K562 (cell line): ENCODE results near the gene SPHK2. TPM values are rescaled to one million over a fixed set of nuclear protein-coding genes. Genes with fewer than 3 reads are reported as not detected.

Experiments used
- ATAC-seq: fragments of 200-7000 bp; cut with Tn5 transposase; 3 replicates; pipeline ENCODE4 v1.9.1; 2020; ENCODE audit warnings: moderate library complexity
- BruUV-seq: library from RNA; stranded (reverse); fragments of 400-500 nt; replicated peaks from 2 replicates; lab custom pipeline; 2021; lab: Mats Ljungman, UMichigan
- CTCF ChIA-PET: fragments of 300-600 bp; formaldehyde crosslinking; extraction: SDS; loops from one replicate; lab custom pipeline; 2021; ENCODE audit warnings: low intra/inter-chr PET ratio; lab: Yijun Ruan, JAX
- POLR2A ChIA-PET: fragments of 300-600, 350-650 bp; sonication (Branson Sonifier 250); formaldehyde crosslinking; extraction: SDS; loops from one replicate; lab custom pipeline; 2021; ENCODE audit warnings: antibody characterized with exemption, inconsistent platforms; lab: Yijun Ruan, JAX
- DNase-seq, 4 experiments: peaks; one replicate each; pipeline versions ENCODE4 v3.0.0 to v3.0.0-alpha.2; 2011 to 2018; ENCODE audit warnings: low spot score in 3 of 4, mixed read lengths in 3 of 4; ENCODE audit errors: extremely low read depth in 1 of 4
- FAIRE-seq: peaks from 2 replicates; lab custom pipeline; 2011; peaks lifted over from hg19 to GRCh38; lab: Jason Lieb, UNC
- H2AFZ ChIP-seq: 2 replicates; pipeline ENCODE4 v1.6.0; 2011; ENCODE audit warnings: low read depth, low read length, control low read depth, inconsistent platforms
- H3K27ac ChIP-seq: fragments of 200-600 bp; 3 replicates; pipeline ENCODE4 v1.8.0; 2011; ENCODE audit warnings: low read depth, mild to moderate bottlenecking, control low read depth, inconsistent platforms, low read length, moderate library complexity, mixed read lengths; ENCODE audit errors: extremely low read depth
- H3K27me3 ChIP-seq, 2 experiments: fragments of 300-600 bp in 1 of 2; 2 replicates in 1 of 2; 3 replicates in 1 of 2; pipeline versions ENCODE4 v1.6.0 to v1.8.0; 2011; ENCODE audit warnings: inconsistent platforms in 2 of 2, low read length in 2 of 2, mild to moderate bottlenecking in 1 of 2, mixed read lengths in 1 of 2, moderate library complexity in 1 of 2; ENCODE audit not compliant: control insufficient read depth in 2 of 2, insufficient read depth in 2 of 2
- H3K36me3 ChIP-seq: fragments of 300-600 bp; 3 replicates; pipeline ENCODE4 v1.8.0; 2011; ENCODE audit warnings: mild to moderate bottlenecking, low read length, inconsistent platforms; ENCODE audit not compliant: control insufficient read depth, insufficient read depth
- H3K4me1 ChIP-seq, 2 experiments: fragments of 200-600 bp in 1 of 2; replicated peaks in 1 of 2; 2 replicates in 1 of 2; 3 replicates in 1 of 2; pipeline versions ENCODE4 v1.5.1 to v1.8.0; 2011; ENCODE audit warnings: inconsistent platforms in 2 of 2, low read length in 2 of 2, mild to moderate bottlenecking in 1 of 2, mixed read lengths in 1 of 2, moderate library complexity in 1 of 2; ENCODE audit not compliant: control insufficient read depth in 2 of 2, insufficient read depth in 2 of 2
- H3K4me2 ChIP-seq: 2 replicates; pipeline ENCODE4 v1.6.1; 2011; ENCODE audit warnings: low read length, control low read depth, inconsistent platforms, mixed read lengths; ENCODE audit not compliant: insufficient read depth
- H3K4me3 ChIP-seq: fragments of 200-600 bp; sonication (generic), shearing (Covaris generic); 2 replicates; pipeline ENCODE4 v1.5.1; 2016; ENCODE audit warnings: control low read depth, inconsistent platforms
- H3K79me2 ChIP-seq: fragments of 200-600 bp; 3 replicates; pipeline ENCODE4 v1.8.0; 2011; ENCODE audit warnings: low read length, inconsistent platforms; ENCODE audit not compliant: control insufficient read depth, insufficient read depth
- H3K9ac ChIP-seq, 2 experiments: 2 replicates each; pipeline versions ENCODE4 v1.6.0 to v1.6.1; 2011; ENCODE audit warnings: low read depth in 2 of 2, low read length in 2 of 2, control low read depth in 1 of 2, inconsistent platforms in 1 of 2, mild to moderate bottlenecking in 1 of 2, mixed read lengths in 1 of 2; ENCODE audit not compliant: insufficient read depth in 1 of 2
- H3K9me1 ChIP-seq: one replicate; pipeline ENCODE4 v1.6.0; 2011; ENCODE audit warnings: inconsistent platforms, mild to moderate bottlenecking, low read length, moderate library complexity; ENCODE audit not compliant: control insufficient read depth, insufficient read depth
- H3K9me3 ChIP-seq: replicated peaks from 2 replicates; pipeline ENCODE4 v1.5.1; 2011; ENCODE audit warnings: low read depth, low read length, inconsistent platforms; ENCODE audit not compliant: control insufficient read depth, insufficient read depth
- H4K20me1 ChIP-seq: replicated peaks from 2 replicates; pipeline ENCODE4 v1.6.1; 2011; ENCODE audit warnings: low read length, inconsistent platforms, mixed read lengths; ENCODE audit not compliant: control insufficient read depth, insufficient read depth
- BCL6 ChIP-seq: fragments of 250-450 bp; sonication (Bioruptor Pico); IDR thresholded peaks from 2 replicates; pipeline ENCODE4 v1.4.0; 2020
- FOS ChIP-seq: IDR thresholded peaks from 3 replicates; pipeline ENCODE4 v1.6.1; 2011; ENCODE audit not compliant: insufficient read length; ENCODE audit errors: extremely low read depth
- JUN ChIP-seq, 2 experiments: sonication (generic) in 1 of 2; formaldehyde crosslinking in 1 of 2; IDR thresholded peaks; 2 replicates each; pipeline versions ENCODE4 v1.6.1 to v1.8.0; 2012 to 2022; ENCODE audit warnings: borderline replicate concordance in 2 of 2, mild to moderate bottlenecking in 2 of 2, improper control_type of control experiment in 1 of 2, low read depth in 1 of 2, low read length in 1 of 2, missing genetic modification reagents in 1 of 2
- NR1H2 ChIP-seq: sonication (generic); formaldehyde crosslinking; IDR thresholded peaks from 2 replicates; pipeline ENCODE4 v1.4.0; 2020; ENCODE audit warnings: mild to moderate bottlenecking, missing genetic modification reagents
- PHF21A ChIP-seq: fragments of 450-650 bp; IDR thresholded peaks from 2 replicates; pipeline ENCODE4 v1.6.1; 2017; ENCODE audit warnings: low read depth, borderline replicate concordance
- RHOXF2B ChIP-seq: fragments of 250-450 bp; sonication (Bioruptor Pico); conservative IDR thresholded peaks from 2 replicates; pipeline ENCODE4 v1.5.1; 2021
- SMARCA4 ChIP-seq: fragments of 450-650 bp; IDR thresholded peaks from 2 replicates; pipeline ENCODE4 v1.6.1; 2016
- SPI1 ChIP-seq: IDR thresholded peaks from 2 replicates; pipeline ENCODE4 v1.6.1; 2011; ENCODE audit warnings: low read depth, low read length, control low read depth, borderline replicate concordance
- ZNF75A ChIP-seq: fragments of 450-650 bp; formaldehyde crosslinking; IDR thresholded peaks from 2 replicates; pipeline ENCODE4 v1.4.0; 2020; ENCODE audit warnings: mild to moderate bottlenecking
- WGBS: fragments of 100-300 bp; shearing (Covaris generic); methylation state at CpG from one replicate; pipeline ENCODE4 v1.1.6; 2016; ENCODE audit warnings: low coverage, mixed read lengths; ENCODE audit not compliant: insufficient coverage; ENCODE audit errors: missing lambda C conversion rate; 5-methylcytosine and 5-hydroxymethylcytosine counted together
- in situ Hi-C: fragments of 300-500 bp; cut with MboI; formaldehyde crosslinking; loops from 4 replicates; pipeline ENCODE4 v1.15.0; 2018; ENCODE audit warnings: inconsistent platforms, mixed read lengths
- intact Hi-C: fragments of 100-400 bp; cut with micrococcal nuclease; formaldehyde crosslinking; loops from 2 replicates; pipeline ENCODE4 v1.14.2; 2022
- polyA plus RNA-seq, 8 experiments: library from polyadenylated mRNA; depleted of rRNA in 4 of 8; stranded (reverse) in 5 of 8; unstranded in 3 of 8; fragments of >200 nt; fragmentation: Nextera tagmentation in 2 of 8; fragmentation: Illumina TruSeq in 1 of 8; extraction: Ambion mirVana in 2 of 8; extraction: Trizol in 1 of 8; gene quantifications; 2 replicates each; pipeline versions ENCODE4 v1.2.1 to v1.2.3, GENCODE V29; 2011 to 2014; ENCODE audit warnings: inconsistent platforms in 1 of 8, missing spikeins in 1 of 8
- total RNA-seq, 7 experiments: library from RNA; depleted of rRNA in 6 of 7; stranded (reverse); fragments of >200 nt in 6 of 7; fragmentation: Illumina TruSeq in 2 of 7; extraction: Trizol in 2 of 7; gene quantifications; 2 replicates each; pipeline versions ENCODE4 v1.2.1 to v1.2.3, GENCODE V29; 2011 to 2021; ENCODE audit warnings: low replicate concordance in 1 of 7
- TF ChIP-seq, protein P1 (sequence below): sonication (generic); formaldehyde crosslinking; IDR thresholded peaks from 2 replicates; pipeline ENCODE4 v1.8.0; 2022; ENCODE audit warnings: missing genetic modification reagents, mild to moderate bottlenecking, moderate library complexity, borderline replicate concordance
- TF ChIP-seq, protein P2 (sequence below): sonication (generic); formaldehyde crosslinking; IDR thresholded peaks from 2 replicates; pipeline ENCODE4 v1.8.1; 2023; ENCODE audit warnings: missing genetic modification reagents, mild to moderate bottlenecking, borderline replicate concordance
- TF ChIP-seq, protein P3 (sequence below): fragments of 200-800 bp; sonication (Bioruptor generic); IDR thresholded peaks from 2 replicates; pipeline ENCODE4 v1.6.1; 2017; ENCODE audit warnings: missing genetic modification characterization, missing compliant biosample characterization
- TF ChIP-seq, protein P4 (sequence below): sonication (generic); formaldehyde crosslinking; IDR thresholded peaks from 2 replicates; pipeline ENCODE4 v1.9.0; 2022; ENCODE audit warnings: mild to moderate bottlenecking, missing genetic modification reagents

The SPHK2 gene
- total and polyA plus RNA-seq, 9 of the 15 experiments (the other 6 are each of a cell fraction or from before 2014, with no cell fraction given): 0.10 to 15.2 (median 2.9) TPM

- ATAC-seq (peak; percentile 96), DNase-seq (peak; percentile 86 to 95 (median 92)), FAIRE-seq (peak; percentile 98)
- Histone ChIP-seq H3K9ac (peak overlapping the region in 1 of 2 experiments; percentile 17; a peak in 2 of 4 replicates), H4K20me1 (no peaks in the 10 kb centered on the region), H3K36me3 (no peaks in the 10 kb centered on the region), H3K4me1 (peaks cover 11 to 14% of the 10 kb centered on the region in 2 experiments), H3K4me2 (peak overlapping the region; percentile 64), H3K27ac (peak overlapping the region; percentile 55), H3K9me1 (no peaks in the 10 kb centered on the region), H3K27me3 (no peaks in the 10 kb centered on the region), H3K9me3 (no peaks in the 10 kb centered on the region), H3K4me3 (no peak overlapping the region), H3K79me2 (no peaks in the 10 kb centered on the region), H2AFZ (peak overlapping the region; percentile 82)
- intact Hi-C loops: no loop called here
- ChIA-PET CTCF (no interaction called here), POLR2A (interaction anchor here (1.0 kb wide), 1 partner anchor 58 kb away, joined by 3 read pairs; no protein-coding TSS in a partner anchor)
- in situ Hi-C loops: no loop called here
- 33% methylated on average over 24 of the region's 35 CpGs for WGBS
- no TSS peak for BruUV-seq
- TF ChIP-seq BCL6 (CRISPR knock-in tag) (no peak), RHOXF2B (CRISPR knock-in tag) (no peak), SPI1 (no peak), ZNF75A (CRISPR knock-in tag) (no peak), NR1H2 (no peak), PHF21A (no peak), JUN (IDR thresholded peaks at IDR 0.05; ENCODE audit: borderline replicate concordance, low read depth, low read length) (peak; percentile 94), JUN (CRISPR knock-in tag; IDR thresholded peaks at IDR 0.05; ENCODE audit: borderline replicate concordance) (no peak), SMARCA4 (0 out of 2 replicates have a peak, but pooled peaks have one; percentile 8), FOS (peak; percentile 78)
- TF ChIP-seq, protein P1, sequence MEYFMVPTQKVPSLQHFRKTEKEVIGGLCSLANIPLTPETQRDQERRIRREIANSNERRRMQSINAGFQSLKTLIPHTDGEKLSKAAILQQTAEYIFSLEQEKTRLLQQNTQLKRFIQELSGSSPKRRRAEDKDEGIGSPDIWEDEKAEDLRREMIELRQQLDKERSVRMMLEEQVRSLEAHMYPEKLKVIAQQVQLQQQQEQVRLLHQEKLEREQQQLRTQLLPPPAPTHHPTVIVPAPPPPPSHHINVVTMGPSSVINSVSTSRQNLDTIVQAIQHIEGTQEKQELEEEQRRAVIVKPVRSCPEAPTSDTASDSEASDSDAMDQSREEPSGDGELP (CRISPR knock-in tag): peak; percentile 51
- TF ChIP-seq, protein P2, sequence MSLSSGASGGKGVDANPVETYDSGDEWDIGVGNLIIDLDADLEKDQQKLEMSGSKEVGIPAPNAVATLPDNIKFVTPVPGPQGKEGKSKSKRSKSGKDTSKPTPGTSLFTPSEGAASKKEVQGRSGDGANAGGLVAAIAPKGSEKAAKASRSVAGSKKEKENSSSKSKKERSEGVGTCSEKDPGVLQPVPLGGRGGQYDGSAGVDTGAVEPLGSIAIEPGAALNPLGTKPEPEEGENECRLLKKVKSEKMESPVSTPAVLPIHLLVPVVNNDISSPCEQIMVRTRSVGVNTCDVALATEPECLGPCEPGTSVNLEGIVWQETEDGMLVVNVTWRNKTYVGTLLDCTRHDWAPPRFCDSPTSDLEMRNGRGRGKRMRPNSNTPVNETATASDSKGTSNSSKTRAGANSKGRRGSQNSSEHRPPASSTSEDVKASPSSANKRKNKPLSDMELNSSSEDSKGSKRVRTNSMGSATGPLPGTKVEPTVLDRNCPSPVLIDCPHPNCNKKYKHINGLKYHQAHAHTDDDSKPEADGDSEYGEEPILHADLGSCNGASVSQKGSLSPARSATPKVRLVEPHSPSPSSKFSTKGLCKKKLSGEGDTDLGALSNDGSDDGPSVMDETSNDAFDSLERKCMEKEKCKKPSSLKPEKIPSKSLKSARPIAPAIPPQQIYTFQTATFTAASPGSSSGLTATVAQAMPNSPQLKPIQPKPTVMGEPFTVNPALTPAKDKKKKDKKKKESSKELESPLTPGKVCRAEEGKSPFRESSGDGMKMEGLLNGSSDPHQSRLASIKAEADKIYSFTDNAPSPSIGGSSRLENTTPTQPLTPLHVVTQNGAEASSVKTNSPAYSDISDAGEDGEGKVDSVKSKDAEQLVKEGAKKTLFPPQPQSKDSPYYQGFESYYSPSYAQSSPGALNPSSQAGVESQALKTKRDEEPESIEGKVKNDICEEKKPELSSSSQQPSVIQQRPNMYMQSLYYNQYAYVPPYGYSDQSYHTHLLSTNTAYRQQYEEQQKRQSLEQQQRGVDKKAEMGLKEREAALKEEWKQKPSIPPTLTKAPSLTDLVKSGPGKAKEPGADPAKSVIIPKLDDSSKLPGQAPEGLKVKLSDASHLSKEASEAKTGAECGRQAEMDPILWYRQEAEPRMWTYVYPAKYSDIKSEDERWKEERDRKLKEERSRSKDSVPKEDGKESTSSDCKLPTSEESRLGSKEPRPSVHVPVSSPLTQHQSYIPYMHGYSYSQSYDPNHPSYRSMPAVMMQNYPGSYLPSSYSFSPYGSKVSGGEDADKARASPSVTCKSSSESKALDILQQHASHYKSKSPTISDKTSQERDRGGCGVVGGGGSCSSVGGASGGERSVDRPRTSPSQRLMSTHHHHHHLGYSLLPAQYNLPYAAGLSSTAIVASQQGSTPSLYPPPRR (CRISPR knock-in tag): no peak
- TF ChIP-seq, protein P3, sequence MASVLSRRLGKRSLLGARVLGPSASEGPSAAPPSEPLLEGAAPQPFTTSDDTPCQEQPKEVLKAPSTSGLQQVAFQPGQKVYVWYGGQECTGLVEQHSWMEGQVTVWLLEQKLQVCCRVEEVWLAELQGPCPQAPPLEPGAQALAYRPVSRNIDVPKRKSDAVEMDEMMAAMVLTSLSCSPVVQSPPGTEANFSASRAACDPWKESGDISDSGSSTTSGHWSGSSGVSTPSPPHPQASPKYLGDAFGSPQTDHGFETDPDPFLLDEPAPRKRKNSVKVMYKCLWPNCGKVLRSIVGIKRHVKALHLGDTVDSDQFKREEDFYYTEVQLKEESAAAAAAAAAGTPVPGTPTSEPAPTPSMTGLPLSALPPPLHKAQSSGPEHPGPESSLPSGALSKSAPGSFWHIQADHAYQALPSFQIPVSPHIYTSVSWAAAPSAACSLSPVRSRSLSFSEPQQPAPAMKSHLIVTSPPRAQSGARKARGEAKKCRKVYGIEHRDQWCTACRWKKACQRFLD: no peak
- TF ChIP-seq, protein P4, sequence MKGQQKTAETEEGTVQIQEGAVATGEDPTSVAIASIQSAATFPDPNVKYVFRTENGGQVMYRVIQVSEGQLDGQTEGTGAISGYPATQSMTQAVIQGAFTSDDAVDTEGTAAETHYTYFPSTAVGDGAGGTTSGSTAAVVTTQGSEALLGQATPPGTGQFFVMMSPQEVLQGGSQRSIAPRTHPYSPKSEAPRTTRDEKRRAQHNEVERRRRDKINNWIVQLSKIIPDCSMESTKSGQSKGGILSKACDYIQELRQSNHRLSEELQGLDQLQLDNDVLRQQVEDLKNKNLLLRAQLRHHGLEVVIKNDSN (CRISPR knock-in tag): no peak
These were observed 41.8 kb downstream of the SPHK2 start for GRCh38 chr19:48660852-48661710.
